Activated T-cell treated with anti-CD3 and anti-CD28 coated beads, Interleukin-2, amount 50 U/mL, for 4 hours (primary cell): Measurements from ENCODE around the gene FLYWCH2. TPM values are rescaled to one million over a fixed set of nuclear protein-coding genes. Genes with fewer than 3 reads are reported as not detected.

Experiments
- ATAC-seq, 2 donors: fragments of 200-7000 bp; cut with Tn5 transposase; one replicate each; pipeline ENCODE4 v1.10.0; 2021
- DNase-seq: peaks from one replicate; pipeline ENCODE4 v3.0.0-alpha.2; 2020
- H3K27me3 Mint-ChIP-seq: one replicate; pipeline ENCODE4 v1.8.0; 2021; ENCODE audit warnings: low read depth, mixed read lengths
- H3K36me3 Mint-ChIP-seq: one replicate; pipeline ENCODE4 v1.8.0; 2022; ENCODE audit warnings: mixed read lengths; ENCODE audit not compliant: insufficient read depth
- H3K4me1 Mint-ChIP-seq: one replicate; pipeline ENCODE4 v1.8.0; 2021; ENCODE audit warnings: low read depth, mixed read lengths
- H3K4me3 Mint-ChIP-seq: one replicate; pipeline ENCODE4 v1.8.0; 2021; ENCODE audit warnings: mild to moderate bottlenecking, moderate library complexity, mixed read lengths
- H3K9me3 Mint-ChIP-seq: one replicate; pipeline ENCODE4 v1.8.0; 2021; ENCODE audit warnings: mixed read lengths
- total RNA-seq, 3 donors: library from RNA; stranded (reverse); gene quantifications; one replicate each; pipeline ENCODE4 v1.2.1, GENCODE V29; 2021

FLYWCH2 gene
- total RNA-seq, 3 donors from 2014 or later = 25.7 to 28.7 (median 28.5) TPM

- ATAC-seq (peak; percentile 70 to 81), DNase-seq (no peak)
- Mint-ChIP-seq H3K4me3 (no peak overlapping the region), H3K27me3 (peaks cover 7% of the 10 kb centered on the region), H3K36me3 (no peaks in the 10 kb centered on the region), H3K9me3 (no peaks in the 10 kb centered on the region), H3K4me1 (peaks cover 35% of the 10 kb centered on the region)
These were observed 36.3 kb upstream of the FLYWCH2 start for GRCh38 chr16:2846511-2847310.

- ATAC-seq (no peak), DNase-seq (no peak)
- Mint-ChIP-seq H3K36me3 (no peaks in the 10 kb centered on the region), H3K4me1 (peaks cover 20% of the 10 kb centered on the region), H3K4me3 (no peak overlapping the region), H3K9me3 (peaks cover 2% of the 10 kb centered on the region), H3K27me3 (peaks cover 7% of the 10 kb centered on the region)
These were observed 33.9 kb upstream of the FLYWCH2 start for GRCh38 chr16:2848933-2849725.

GRCh38 chr16:2852003-2852730 is 30.8 kb upstream of the FLYWCH2 start:
- Mint-ChIP-seq H3K36me3 (no peaks in the 10 kb centered on the region), H3K4me1 (peaks cover 1% of the 10 kb centered on the region), H3K4me3 (no peak overlapping the region), H3K9me3 (peaks cover 9% of the 10 kb centered on the region), H3K27me3 (peaks cover 7% of the 10 kb centered on the region)
- no peak for ATAC-seq
- no peak for DNase-seq

GRCh38 chr16:2852731-2853507 is 30.1 kb upstream of the FLYWCH2 start:
- no peak for DNase-seq
- H3K9me3 Mint-ChIP-seq = peaks cover 9% of the 10 kb centered on the region
- H3K4me1 Mint-ChIP-seq = peaks cover 3% of the 10 kb centered on the region
- H3K36me3 Mint-ChIP-seq = no peaks in the 10 kb centered on the region
- peaks cover 10% of the 10 kb centered on the region for H3K27me3 Mint-ChIP-seq
- no peak overlapping the region for H3K4me3 Mint-ChIP-seq
- no peak for ATAC-seq

- Mint-ChIP-seq H3K4me3 (no peak overlapping the region), H3K36me3 (no peaks in the 10 kb centered on the region), H3K4me1 (peaks cover 7% of the 10 kb centered on the region), H3K9me3 (peaks cover 9% of the 10 kb centered on the region), H3K27me3 (peaks cover 10% of the 10 kb centered on the region)
- DNase-seq (no peak), ATAC-seq (no peak)
These were observed 29.4 kb upstream of the FLYWCH2 start for GRCh38 chr16:2853531-2854073.

- no peak overlapping the region for H3K4me3 Mint-ChIP-seq
- no peak for ATAC-seq
These were observed 28.2 kb upstream of the FLYWCH2 start for GRCh38 chr16:2854700-2855309.

GRCh38 chr16:2855536-2855935 is 27.5 kb upstream of the FLYWCH2 start:
- no peak overlapping the region for H3K4me3 Mint-ChIP-seq
- peaks cover 7% of the 10 kb centered on the region for H3K4me1 Mint-ChIP-seq
- H3K9me3 Mint-ChIP-seq = peaks cover 9% of the 10 kb centered on the region
- ATAC-seq (no peak), DNase-seq (no peak)
- H3K36me3 Mint-ChIP-seq = no peaks in the 10 kb centered on the region
- peaks cover 8% of the 10 kb centered on the region for H3K27me3 Mint-ChIP-seq

More at GRCh38 chr16:2854700-2855309, 28.2 kb upstream of the FLYWCH2 start:
- peaks cover 9% of the 10 kb centered on the region for H3K9me3 Mint-ChIP-seq
- no peaks in the 10 kb centered on the region for H3K36me3 Mint-ChIP-seq
- peaks cover 3% of the 10 kb centered on the region for H3K27me3 Mint-ChIP-seq
- DNase-seq = no peak
- H3K4me1 Mint-ChIP-seq = peaks cover 7% of the 10 kb centered on the region

GRCh38 chr16:2856061-2856670 is 26.8 kb upstream of the FLYWCH2 start:
- no peaks in the 10 kb centered on the region for H3K36me3 Mint-ChIP-seq
- H3K4me1 Mint-ChIP-seq = peaks cover 7% of the 10 kb centered on the region
- H3K9me3 Mint-ChIP-seq = peaks cover 10% of the 10 kb centered on the region
- H3K27me3 Mint-ChIP-seq = peaks cover 10% of the 10 kb centered on the region
- DNase-seq (no peak), ATAC-seq (no peak)
- no peak overlapping the region for H3K4me3 Mint-ChIP-seq

- ATAC-seq (no peak), DNase-seq (no peak)
- Mint-ChIP-seq H3K36me3 (no peaks in the 10 kb centered on the region), H3K27me3 (peaks cover 14% of the 10 kb centered on the region), H3K9me3 (peaks cover 12% of the 10 kb centered on the region), H3K4me3 (no peak overlapping the region), H3K4me1 (peaks cover 7% of the 10 kb centered on the region)
These were observed 26.1 kb upstream of the FLYWCH2 start for GRCh38 chr16:2856686-2857450.

- Mint-ChIP-seq H3K36me3 (no peaks in the 10 kb centered on the region), H3K4me1 (peaks cover 7% of the 10 kb centered on the region), H3K9me3 (peaks cover 12% of the 10 kb centered on the region), H3K27me3 (peaks cover 14% of the 10 kb centered on the region), H3K4me3 (peak within 1 kb of the TSS; percentile 83)
- ATAC-seq (peak; percentile 32 to 45), DNase-seq (no peak)
These were observed 25.4 kb upstream of the FLYWCH2 start, which contains the start of gene PRSS22 for GRCh38 chr16:2857451-2858244. PRSS22 (minus strand) TSS chr16:2858170; CDS start chr16:2858104, 66 bp downstream.

GRCh38 chr16:2858245-2859025 is 24.6 kb upstream of the FLYWCH2 start:
- Mint-ChIP-seq H3K36me3 (no peaks in the 10 kb centered on the region), H3K9me3 (peaks cover 12% of the 10 kb centered on the region), H3K27me3 (peaks cover 15% of the 10 kb centered on the region), H3K4me1 (peaks cover 7% of the 10 kb centered on the region), H3K4me3 (peak overlapping the region; percentile 19)
- DNase-seq (no peak), ATAC-seq (peak; percentile 31 to 32)
